Osteoblast (primary cell): Measurements from ENCODE around the gene ASCC1. TPM values are rescaled to one million over a fixed set of nuclear protein-coding genes. Genes with fewer than 3 reads are reported as not detected.

Source experiments
- DNase-seq: peaks from one replicate; pipeline ENCODE4 v3.0.0; 2011; ENCODE audit warnings: low spot score, mixed read lengths; ENCODE audit not compliant: insufficient read length; ENCODE audit errors: missing footprints
- H2AFZ ChIP-seq: 2 replicates; pipeline ENCODE4 v1.6.0; 2011; ENCODE audit warnings: mild to moderate bottlenecking, low read length
- H3K27ac ChIP-seq: 2 replicates; pipeline ENCODE4 v1.5.1; 2011; ENCODE audit warnings: mild to moderate bottlenecking, low read depth, low read length, moderate library complexity
- H3K27me3 ChIP-seq: 2 replicates; pipeline ENCODE4 v1.6.0; 2012; ENCODE audit warnings: mild to moderate bottlenecking, control low read depth, inconsistent platforms, low read length, moderate library complexity; ENCODE audit not compliant: insufficient read depth
- H3K36me3 ChIP-seq: 2 replicates; pipeline ENCODE4 v1.5.1; 2011; ENCODE audit warnings: mild to moderate bottlenecking, low read length, control low read depth, moderate library complexity; ENCODE audit not compliant: insufficient read depth
- H3K4me1 ChIP-seq: 2 replicates; pipeline ENCODE4 v1.5.1; 2011; ENCODE audit warnings: mild to moderate bottlenecking, low read length, control low read depth, moderate library complexity; ENCODE audit not compliant: insufficient read depth
- H3K4me2 ChIP-seq: 2 replicates; pipeline ENCODE4 v1.6.0; 2011; ENCODE audit warnings: mild to moderate bottlenecking, low read length; ENCODE audit not compliant: insufficient read depth
- H3K4me3 ChIP-seq: fragments of 200-600 bp; sonication (generic); 3 replicates; pipeline ENCODE4 v1.5.1; 2012; ENCODE audit warnings: mild to moderate bottlenecking, low read length, inconsistent platforms; ENCODE audit not compliant: insufficient read depth
- H3K79me2 ChIP-seq: 2 replicates; pipeline ENCODE4 v1.6.0; 2012; ENCODE audit warnings: mild to moderate bottlenecking, low read length, control low read depth, inconsistent platforms; ENCODE audit not compliant: insufficient read depth
- H3K9me3 ChIP-seq: 2 replicates; pipeline ENCODE4 v1.5.1; 2011; ENCODE audit warnings: low read depth, low read length, control low read depth
- H4K20me1 ChIP-seq: 2 replicates; pipeline ENCODE4 v1.6.0; 2012; ENCODE audit warnings: mild to moderate bottlenecking, low read length, control low read depth; ENCODE audit not compliant: insufficient read depth
- CTCF ChIP-seq: IDR thresholded peaks from 2 replicates; pipeline ENCODE4 v1.5.1; 2011; ENCODE audit warnings: mild to moderate bottlenecking, low read depth, low read length, moderate library complexity; ENCODE audit errors: extremely low read depth
- total RNA-seq: library from RNA; depleted of rRNA; stranded (reverse); fragments of >200 nt; gene quantifications from 2 replicates; pipeline ENCODE4 v1.2.3, GENCODE V29; 2012

ASCC1 gene
- total RNA-seq, 1 donor, result 40.2 TPM

- no peak for TF ChIP-seq CTCF
- Histone ChIP-seq H3K4me2 (no peak overlapping the region), H4K20me1 (no peaks in the 10 kb centered on the region), H2AFZ (no peak overlapping the region), H3K9me3 (no peaks in the 10 kb centered on the region), H3K4me1 (no peaks in the 10 kb centered on the region), H3K27ac (no peak overlapping the region), H3K27me3 (peaks cover 26% of the 10 kb centered on the region), H3K36me3 (no peaks in the 10 kb centered on the region), H3K4me3 (no peak overlapping the region), H3K79me2 (no peaks in the 10 kb centered on the region)
- peak; percentile 72 for DNase-seq
Measured at GRCh38 chr10:72063703-72064391, 152.2 kb downstream of the ASCC1 start.

DNA sequence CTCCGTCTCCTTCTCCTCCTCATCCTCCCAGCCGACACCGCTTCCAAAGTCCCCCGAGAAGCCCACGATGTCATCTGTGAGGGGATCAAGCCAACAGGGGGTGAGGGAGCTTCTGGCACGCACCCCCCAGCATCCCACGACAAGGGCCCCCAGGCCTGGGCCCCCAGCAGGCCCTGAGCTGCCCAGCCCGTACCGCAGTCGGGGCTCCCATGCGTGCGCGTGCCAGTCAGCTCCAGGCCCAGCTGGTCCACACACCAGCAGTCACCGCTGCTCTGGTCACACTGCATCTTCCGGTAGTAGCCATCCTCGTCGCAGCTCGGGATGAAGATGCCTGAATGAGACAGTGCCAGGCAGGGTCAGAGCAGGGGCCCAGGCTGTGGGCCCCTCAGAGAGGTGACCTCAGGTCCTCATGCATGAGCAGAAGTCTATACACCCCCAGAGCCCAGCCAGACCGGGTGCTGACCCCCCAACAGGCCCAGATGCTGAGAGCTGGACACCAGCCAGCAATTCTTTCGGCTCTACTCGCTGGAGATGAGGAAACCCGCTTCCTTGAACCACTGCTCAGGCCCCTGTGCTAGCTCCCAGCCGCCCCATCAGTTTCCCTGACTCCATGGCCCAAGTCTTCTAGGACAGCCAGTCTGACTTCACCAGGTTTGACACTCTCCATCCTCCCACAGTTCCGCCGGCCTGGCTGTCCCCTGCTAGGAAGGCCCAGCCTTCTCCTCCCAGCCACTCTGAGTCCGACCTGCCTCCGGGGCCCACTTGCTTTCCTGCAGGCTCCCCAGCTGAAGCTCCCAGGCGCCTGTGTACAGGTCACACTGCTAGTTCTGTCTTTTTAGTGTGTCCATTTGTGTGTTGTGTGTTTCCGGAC, 153.0 kb downstream of the ASCC1 start:
- Histone ChIP-seq H3K4me2 (no peak overlapping the region), H3K4me1 (no peaks in the 10 kb centered on the region), H3K27me3 (peaks cover 26% of the 10 kb centered on the region), H3K27ac (no peak overlapping the region), H3K36me3 (no peaks in the 10 kb centered on the region), H3K9me3 (no peaks in the 10 kb centered on the region), H3K4me3 (no peak overlapping the region), H2AFZ (no peak overlapping the region), H3K79me2 (no peaks in the 10 kb centered on the region), H4K20me1 (no peaks in the 10 kb centered on the region)
- peak; percentile 60 for DNase-seq
- TF ChIP-seq CTCF, result no peak

DNA sequence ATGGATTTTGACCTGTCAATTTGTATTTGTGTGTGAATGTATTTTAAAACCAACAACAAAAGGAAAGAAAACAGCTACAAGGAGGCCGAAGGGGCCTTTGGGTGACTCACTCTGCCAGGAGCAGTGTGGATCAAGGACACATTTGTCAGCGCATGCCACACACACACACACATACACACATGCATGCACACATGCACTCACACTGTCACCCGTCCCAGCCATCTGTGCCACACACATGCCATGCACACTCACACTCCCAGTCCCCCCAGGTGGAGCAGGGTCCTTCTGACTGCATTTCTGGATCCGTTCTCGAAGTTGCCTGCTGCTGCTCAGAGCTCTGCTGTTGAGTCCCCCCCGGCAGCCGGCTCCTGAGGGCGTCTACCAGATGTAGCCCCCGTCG, 153.7 kb downstream of the ASCC1 start:
- Histone ChIP-seq H3K4me2 (no peak overlapping the region), H3K27ac (no peak overlapping the region), H3K9me3 (no peaks in the 10 kb centered on the region), H2AFZ (no peak overlapping the region), H3K27me3 (peaks cover 21% of the 10 kb centered on the region), H3K4me1 (no peaks in the 10 kb centered on the region), H4K20me1 (no peaks in the 10 kb centered on the region), H3K4me3 (no peak overlapping the region), H3K36me3 (no peaks in the 10 kb centered on the region), H3K79me2 (no peaks in the 10 kb centered on the region)
- TF ChIP-seq CTCF, result no peak
- DNase-seq, result peak; percentile 84

DNA sequence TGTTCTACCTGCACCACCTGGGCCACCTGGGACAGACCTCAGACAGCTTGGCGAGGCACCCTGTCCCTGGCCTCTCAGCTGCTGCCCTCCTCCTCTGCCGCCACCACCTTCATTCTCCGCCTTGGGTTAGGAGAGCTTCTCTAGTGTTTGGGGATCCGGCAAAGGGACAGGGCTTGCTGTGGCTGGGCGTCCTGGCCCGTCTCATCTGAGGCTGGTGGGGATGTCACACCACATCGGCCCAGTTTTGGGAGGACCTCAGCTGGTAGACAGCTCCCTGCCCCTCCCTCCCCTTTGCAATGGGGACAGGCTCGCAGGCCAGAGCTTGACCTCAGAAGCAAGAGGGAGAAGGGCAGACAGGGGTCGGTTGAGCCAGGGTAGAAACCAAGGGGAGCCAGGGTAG, 154.1 kb downstream of the ASCC1 start:
- Histone ChIP-seq H4K20me1 (no peaks in the 10 kb centered on the region), H2AFZ (no peak overlapping the region), H3K36me3 (no peaks in the 10 kb centered on the region), H3K4me3 (no peak overlapping the region), H3K27ac (no peak overlapping the region), H3K4me1 (no peaks in the 10 kb centered on the region), H3K4me2 (no peak overlapping the region), H3K27me3 (peaks cover 19% of the 10 kb centered on the region), H3K9me3 (no peaks in the 10 kb centered on the region), H3K79me2 (no peaks in the 10 kb centered on the region)
- peak; percentile 9 for DNase-seq
- TF ChIP-seq CTCF, result no peak
